BJ (cell line): Measurements from ENCODE around the gene DEAF1. TPM values are rescaled to one million over a fixed set of nuclear protein-coding genes. Genes with fewer than 3 reads are reported as not detected.

Experiments used
- CTCF ChIA-PET: fragments of 350-600 bp; formaldehyde crosslinking; extraction: SDS; loops from one replicate; lab custom pipeline; 2021; ENCODE audit warnings: antibody characterized with exemption, inconsistent platforms; lab: Yijun Ruan, JAX
- POLR2A ChIA-PET: fragments of 300-600 bp; sonication (Branson Sonifier 250); formaldehyde crosslinking; extraction: SDS; loops from one replicate; lab custom pipeline; 2021; ENCODE audit warnings: antibody characterized with exemption; lab: Charles Lee
- DNase-seq: peaks from one replicate; pipeline ENCODE4 v3.0.0-alpha.2; 2011; ENCODE audit warnings: low read depth
- H3K27me3 ChIP-seq: 2 replicates; pipeline ENCODE4 v1.6.0; 2011; ENCODE audit warnings: low read length; ENCODE audit not compliant: control insufficient read depth, insufficient read depth
- H3K36me3 ChIP-seq: 2 replicates; pipeline ENCODE4 v1.5.1; 2011; ENCODE audit warnings: low read length; ENCODE audit not compliant: control insufficient read depth, insufficient read depth
- H3K4me3 ChIP-seq: 2 replicates; pipeline ENCODE4 v1.5.1; 2011; ENCODE audit warnings: low read depth, mild to moderate bottlenecking, control low read depth, low read length
- polyA plus RNA-seq: library from polyadenylated mRNA; depleted of rRNA; stranded (reverse); fragments of >200 nt; gene quantifications from 2 replicates; pipeline ENCODE4 v1.2.3, GENCODE V29; 2011
- TF ChIP-seq, protein P1 (sequence below): IDR thresholded peaks from 2 replicates; pipeline ENCODE4 v1.5.1; 2011; ENCODE audit warnings: low read depth, mild to moderate bottlenecking, control low read depth, inconsistent platforms, low read length, moderate library complexity; ENCODE audit not compliant: insufficient read depth

Gene DEAF1
- polyA plus RNA-seq, 1 experiment = 27.7 TPM

DNA sequence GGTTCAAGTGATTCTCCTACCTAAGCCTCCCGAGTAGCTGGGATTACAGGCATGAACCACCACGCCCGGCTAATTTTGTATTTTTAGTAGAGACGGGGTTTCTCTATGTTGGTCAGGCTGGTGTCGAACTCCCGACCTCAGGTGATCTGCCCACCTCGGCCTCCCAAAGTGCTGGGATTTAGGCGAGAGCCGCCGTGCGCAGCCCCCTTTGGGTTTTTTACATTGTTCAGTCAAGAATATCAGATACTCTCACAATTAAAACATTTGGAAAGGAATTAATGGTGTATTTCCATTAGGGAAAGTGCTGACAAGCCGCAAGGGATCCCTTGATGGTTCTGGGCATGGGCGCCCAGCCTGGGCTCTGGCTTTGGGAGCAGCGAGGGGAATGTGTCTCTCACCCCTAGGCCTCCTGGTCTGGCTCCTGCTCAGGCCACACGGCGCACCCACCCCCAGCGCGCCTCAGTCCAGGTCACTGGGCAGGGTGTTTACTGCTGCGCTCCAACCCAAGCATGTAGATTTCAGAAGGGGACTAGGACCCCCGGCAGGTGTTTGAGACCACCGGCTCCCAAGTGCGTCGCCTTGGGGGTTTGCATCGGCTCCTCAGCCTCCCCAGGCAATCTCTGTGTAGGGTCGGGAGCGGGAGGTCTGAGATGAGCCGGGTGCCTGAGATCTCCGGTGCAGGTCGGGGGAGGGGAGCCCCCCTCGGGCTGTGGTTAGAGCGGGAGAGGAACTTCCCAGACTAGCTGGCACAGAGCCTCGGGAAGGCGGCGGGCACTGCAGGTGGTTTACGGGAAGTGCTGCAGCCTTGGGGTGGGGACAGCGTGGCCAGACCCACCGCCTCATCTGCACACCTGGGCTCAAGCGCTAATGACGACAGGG, 78.5 kb downstream of the DEAF1 start:
- Histone ChIP-seq H3K36me3 (peaks cover 22% of the 10 kb centered on the region), H3K4me3 (no peak overlapping the region; the same call in 1 of the 2 replicates), H3K27me3 (no peaks in the 10 kb centered on the region)
- ChIA-PET POLR2A (no interaction called here), CTCF (no interaction called here)
- TF ChIP-seq, protein P1, sequence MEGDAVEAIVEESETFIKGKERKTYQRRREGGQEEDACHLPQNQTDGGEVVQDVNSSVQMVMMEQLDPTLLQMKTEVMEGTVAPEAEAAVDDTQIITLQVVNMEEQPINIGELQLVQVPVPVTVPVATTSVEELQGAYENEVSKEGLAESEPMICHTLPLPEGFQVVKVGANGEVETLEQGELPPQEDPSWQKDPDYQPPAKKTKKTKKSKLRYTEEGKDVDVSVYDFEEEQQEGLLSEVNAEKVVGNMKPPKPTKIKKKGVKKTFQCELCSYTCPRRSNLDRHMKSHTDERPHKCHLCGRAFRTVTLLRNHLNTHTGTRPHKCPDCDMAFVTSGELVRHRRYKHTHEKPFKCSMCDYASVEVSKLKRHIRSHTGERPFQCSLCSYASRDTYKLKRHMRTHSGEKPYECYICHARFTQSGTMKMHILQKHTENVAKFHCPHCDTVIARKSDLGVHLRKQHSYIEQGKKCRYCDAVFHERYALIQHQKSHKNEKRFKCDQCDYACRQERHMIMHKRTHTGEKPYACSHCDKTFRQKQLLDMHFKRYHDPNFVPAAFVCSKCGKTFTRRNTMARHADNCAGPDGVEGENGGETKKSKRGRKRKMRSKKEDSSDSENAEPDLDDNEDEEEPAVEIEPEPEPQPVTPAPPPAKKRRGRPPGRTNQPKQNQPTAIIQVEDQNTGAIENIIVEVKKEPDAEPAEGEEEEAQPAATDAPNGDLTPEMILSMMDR = no peak
- no peak for DNase-seq

DNA sequence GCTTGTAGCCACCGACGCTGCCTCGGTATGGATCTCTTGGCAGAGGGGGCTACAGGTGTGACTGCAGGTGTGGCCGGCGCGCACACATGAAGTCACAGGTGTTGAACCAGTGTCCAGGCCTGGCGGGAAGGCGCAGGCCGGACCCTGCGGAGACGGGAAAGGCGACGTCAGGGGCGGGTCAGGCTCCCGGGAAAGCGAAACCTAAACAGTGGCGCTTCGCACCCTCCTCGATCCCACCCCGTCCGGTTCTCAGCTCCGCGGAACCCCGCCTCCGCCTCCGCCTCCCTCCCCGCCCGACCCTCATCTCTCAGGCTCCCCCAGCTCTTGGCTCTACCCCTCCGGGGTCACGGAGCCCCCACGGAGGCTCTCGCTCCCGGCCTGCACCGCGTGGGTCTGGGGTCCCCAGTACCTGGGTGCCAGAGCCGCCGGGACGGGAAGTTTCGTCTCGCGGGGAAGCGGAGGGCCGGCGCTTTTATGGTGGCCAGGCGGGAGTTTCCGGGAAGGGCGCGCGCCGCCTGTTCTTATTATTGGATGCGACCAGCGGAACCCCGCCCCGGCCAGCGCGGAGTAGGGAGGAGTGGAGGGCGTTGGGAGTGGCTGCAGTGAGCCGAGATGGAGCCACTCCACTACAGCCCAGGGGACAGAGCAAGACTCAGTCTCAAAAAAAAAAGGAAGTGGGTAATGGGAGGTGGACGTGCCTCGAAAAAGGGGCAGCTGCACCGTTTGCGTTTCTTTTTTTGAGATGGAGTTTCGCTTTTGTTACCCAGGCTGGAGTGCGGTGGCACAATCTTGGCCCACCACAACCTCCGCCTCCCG, 79.3 kb downstream of the DEAF1 start, which contains the start of gene IRF7:
Gene IRF7, minus strand, starts transcription at position 447 of the 816 bp plus-strand sequence. CDS start 586 bp downstream, outside the sequence.
- ChIA-PET POLR2A (no interaction called here), CTCF (no interaction called here)
- peak; percentile 41 for DNase-seq

DNA sequence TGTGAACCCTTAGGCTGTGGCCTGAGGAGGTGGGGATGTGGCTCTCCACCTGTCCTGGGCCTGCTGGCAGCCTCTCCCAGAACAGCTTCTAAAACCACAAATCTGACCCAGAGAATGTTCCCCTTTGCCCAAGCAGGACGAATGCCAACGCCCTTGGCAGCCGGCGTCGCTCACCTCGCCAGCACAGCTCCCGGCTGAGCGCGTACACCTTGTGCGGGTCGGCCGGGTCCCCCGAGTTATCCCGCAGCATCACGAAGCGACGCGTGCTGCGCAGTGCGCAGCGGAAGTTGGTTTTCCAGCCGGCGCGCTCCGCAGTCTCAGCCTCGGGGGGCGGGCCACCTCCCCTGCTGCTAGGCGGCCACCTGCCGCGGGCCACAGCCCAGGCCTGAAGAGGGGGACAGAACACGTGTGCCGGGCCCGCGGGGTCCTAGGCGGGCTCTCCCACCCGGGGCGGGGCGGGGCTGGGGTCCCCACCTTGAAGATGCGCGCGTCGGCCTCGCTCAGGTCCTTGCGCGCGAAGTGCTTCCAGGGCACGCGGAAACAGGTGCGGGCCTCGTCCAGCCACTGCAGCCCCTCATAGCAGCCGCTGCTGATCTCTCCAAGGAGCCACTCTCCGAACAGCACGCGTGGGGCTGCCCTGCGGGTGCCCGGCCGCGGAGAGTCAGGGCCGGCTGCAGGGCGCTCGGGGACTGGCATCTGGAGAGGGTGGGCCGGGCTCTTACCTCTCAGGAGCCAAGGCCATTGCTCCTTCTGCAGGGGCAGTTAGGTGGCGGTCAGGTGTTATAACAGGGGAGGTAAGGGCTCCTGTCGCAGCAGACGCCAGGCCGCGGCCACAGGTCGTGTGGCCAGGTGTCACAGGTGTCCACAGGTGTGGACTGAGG, 80.2 kb downstream of the DEAF1 start:
- ChIA-PET CTCF (no interaction called here), POLR2A (no interaction called here)
- TF ChIP-seq, protein P1 = no peak
- H3K4me3 ChIP-seq = peak overlapping the region; percentile 72
- no peak for DNase-seq
- H3K27me3 ChIP-seq = no peaks in the 10 kb centered on the region
- H3K36me3 ChIP-seq = peaks cover 37% of the 10 kb centered on the region

More for the DNA sequence above, 79.3 kb downstream of the DEAF1 start, which contains the start of gene IRF7:
- Histone ChIP-seq H3K36me3 (peaks cover 30% of the 10 kb centered on the region), H3K27me3 (no peaks in the 10 kb centered on the region), H3K4me3 (peak within 1 kb of the TSS; percentile 72)
- TF ChIP-seq, protein P1 = no peak

DNA sequence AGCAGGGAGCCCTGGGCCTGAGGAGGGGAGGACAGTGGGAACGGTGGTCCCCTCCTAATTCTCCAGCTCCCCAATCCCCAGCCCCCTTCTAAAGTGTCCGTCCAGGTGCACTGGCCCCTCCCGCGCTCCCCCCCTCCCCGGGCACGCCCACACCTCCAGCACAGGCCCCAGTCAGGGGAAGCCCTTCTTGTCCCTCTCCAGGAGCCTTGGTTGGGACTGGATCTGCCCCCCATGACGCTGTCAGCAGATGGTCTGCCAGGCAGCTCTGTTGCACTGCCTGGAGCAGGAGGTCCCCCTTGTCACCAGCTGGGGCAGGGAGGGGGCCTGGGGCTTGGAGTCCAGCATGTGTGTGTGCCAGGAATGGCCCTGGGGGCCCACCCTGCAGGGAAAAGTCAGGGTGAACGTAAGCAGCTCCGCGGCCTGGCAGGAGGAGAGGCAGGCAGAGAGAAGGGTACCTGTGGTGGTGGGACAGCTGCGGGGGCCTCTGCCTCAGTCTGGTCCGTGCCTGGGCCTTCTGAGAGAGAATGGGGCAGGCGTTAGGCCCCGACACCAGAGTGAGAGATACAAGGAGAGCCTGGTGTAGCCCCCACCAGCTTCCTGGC, 80.9 kb downstream of the DEAF1 start:
- ChIA-PET POLR2A (no interaction called here), CTCF (no interaction called here)
- H3K36me3 ChIP-seq = peaks cover 37% of the 10 kb centered on the region
- no peak for DNase-seq
- TF ChIP-seq, protein P1 = no peak
- H3K4me3 ChIP-seq = no peak overlapping the region
- no peaks in the 10 kb centered on the region for H3K27me3 ChIP-seq
